Activated naive CD8-positive, alpha-beta T cell treated with anti-CD3 and anti-CD28 coated beads, Interleukin-2, amount 50 U/mL, for 16 hours (primary cell): ENCODE results near the gene ADH4.
"Not testable (repeated sequence)": the region's sequence is repeated elsewhere in the genome, so short reads cannot be mapped to it uniquely, and the experiment has no call there.

Experiments used
- DNase-seq: peaks from one replicate; pipeline ENCODE4 v3.0.0-alpha.2; 2020; ENCODE audit warnings: low read depth, low spot score

Gene ADH4

DNA sequence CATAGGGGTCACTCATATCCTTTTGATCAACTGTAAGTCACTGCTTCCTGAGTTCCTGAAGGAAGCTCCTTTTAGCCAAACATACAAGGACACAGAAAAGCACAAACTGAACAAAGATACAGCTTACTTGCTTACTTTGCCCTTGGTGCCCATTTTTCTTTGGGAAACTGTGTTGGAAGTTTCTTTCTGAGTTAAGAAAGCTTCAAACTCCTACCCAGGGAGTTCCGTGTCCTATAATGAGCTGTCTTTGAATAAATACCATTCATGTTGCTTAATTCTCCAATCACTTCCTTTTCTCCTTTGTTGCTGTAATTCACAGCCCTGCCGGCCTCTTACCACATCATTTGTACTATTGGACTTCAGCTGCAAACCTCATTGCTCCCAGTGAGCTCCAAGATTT is at the start of gene ADH4:
ADH4 (minus strand) TSS at position 228 of the 400 bp plus-strand sequence; CDS start at position 153, 75 bp downstream.
- DNase-seq, result no peak

DNA sequence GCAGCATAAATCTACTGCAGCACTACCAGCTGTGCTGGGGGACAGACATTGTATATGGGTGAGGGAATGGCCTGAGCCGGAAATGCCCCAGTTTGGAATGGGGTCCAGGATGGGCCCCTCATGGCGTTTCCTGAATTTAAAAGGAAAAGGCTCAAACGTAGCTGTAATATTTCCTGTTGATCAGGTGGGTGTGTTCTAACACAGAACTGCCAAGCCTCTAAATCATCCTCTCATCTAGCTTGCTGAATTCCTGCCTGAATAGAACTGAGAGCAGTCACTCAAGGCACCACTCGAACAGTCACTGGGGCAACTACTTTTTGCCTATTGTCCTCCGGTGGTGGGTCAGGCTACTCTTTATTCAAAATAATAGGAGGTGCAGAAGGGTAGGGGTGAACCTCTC is 46.2 kb upstream of the ADH4 start:
- no peak for DNase-seq

DNA sequence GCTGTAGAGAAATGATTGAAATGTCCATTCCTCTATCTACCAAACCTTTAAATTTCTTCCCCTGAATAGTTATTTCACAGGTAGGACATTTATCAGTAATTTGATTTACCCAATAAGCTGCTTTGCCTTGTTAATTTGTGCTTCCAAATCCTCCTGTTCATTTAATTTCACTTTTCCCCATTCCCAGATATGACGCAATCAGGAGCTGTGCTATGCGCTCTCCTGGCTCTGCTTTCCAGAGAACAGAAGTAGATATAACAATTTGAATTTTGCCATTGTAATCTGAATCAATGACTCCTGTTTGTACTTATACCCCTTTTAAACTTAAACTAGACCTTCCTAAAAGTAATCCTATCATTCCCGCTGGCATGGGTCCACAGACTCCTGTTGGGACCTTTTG is 45.8 kb upstream of the ADH4 start:
- DNase-seq, result not testable (repeated sequence)

DNA sequence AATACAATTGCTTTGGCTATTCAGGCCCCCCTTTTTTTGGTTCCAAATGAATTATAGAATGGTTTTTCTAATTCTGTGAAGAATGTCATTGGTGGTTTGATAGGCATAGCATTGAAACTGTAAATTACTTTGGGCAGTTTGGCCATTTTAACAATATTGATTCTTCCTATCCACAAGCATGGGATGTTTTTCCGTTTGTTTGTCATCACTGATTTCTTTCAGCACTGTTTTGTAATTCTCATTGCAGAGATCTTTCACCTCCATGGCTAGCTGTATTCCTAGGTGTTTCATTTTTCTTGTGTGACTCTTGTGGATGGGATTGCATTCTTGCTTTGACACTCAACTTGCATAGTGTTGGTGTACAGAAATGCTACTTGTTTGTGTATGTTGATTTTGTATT is 41.9 kb upstream of the ADH4 start:
- no peak for DNase-seq

DNA sequence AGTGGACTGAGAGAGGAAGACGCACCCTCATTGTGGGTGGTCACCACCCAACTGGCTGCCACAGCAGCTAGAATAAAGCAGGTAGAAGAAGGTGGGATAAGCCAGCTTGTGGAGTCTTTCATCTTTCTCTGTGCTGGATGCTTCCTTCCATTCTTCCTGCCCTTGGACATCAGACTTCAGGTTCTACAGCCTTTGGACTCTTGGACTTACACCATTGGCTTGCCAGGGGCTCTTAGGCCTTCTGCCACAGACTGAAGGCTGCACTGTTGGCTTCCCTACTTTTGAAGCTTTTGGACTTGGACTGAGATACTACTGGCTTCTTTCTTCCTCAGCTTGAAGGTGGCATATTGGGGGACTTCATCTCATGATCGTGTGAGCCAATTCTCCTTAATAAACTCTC is 41.5 kb upstream of the ADH4 start:
- DNase-seq, result no peak

DNA sequence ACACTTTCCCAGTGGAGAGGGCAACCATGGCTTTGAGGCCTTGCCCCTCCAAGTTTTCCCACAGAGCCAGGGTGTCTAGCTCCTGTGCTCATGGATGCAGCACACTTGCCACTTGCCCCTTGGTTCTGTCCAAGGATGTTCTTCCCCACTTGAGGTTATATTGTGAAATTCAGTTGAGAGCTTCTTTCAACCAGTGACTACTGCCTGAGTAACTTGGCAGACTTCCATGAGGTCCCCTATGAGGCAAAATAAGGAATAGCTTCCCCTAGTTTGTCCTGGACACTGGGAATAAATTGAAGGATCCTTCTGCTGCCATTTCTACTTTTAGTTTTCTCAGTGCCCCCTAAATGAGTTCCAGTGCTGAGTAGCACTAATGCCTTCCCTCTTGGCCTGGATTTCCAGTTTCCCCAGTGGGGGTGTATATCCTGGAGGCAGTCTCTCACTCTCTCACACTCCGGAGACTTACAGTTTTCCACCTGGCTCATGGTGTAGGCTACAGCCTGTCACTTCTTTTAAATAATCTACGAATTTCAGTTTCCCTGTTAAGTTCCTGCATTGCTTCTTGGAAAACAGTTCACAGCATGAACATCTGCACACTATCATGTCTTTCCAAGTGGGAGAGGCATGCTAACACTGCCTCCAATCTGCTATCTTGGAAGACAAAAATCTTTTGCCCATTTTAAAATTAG is 36.4 kb upstream of the ADH4 start:
- no peak for DNase-seq

DNA sequence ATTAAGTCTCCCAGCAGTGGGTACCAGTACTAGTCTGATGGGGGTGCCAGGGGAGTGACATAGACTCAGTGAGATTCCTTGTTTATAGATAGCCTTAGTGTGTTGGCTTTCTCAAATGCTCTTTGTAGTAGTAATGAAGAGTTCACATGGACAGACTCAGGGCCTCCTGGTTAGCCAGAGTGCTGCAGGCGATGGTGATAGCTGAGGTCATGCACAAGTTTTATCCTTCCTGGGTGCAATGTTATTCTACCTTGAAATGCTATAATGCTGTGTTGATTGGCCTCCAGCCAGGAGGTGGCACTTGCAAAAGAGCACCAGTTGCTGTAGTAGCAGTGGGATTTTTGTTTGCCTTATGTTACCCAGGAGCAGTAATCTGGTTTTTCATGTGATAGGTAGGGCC is 35.5 kb upstream of the ADH4 start:
- no peak for DNase-seq

DNA sequence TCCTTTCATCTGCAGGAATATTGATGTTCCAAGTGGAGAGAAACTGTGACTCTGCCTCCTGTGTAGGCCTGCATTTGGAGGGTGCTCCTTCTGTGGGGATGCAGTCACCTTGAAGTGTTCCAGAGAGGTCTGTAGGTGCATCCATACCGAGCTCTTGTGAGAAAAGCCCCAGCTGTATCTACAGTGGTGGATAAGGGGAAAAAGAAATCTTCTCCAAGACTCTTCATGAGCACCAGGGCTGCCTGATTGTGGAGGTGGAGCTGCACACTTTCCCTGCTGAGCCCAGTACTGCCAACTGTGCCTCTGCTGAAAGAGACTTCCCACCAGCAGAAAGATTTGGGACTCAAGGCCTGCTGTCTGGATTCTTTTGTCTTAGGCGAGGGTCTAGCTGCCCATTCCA is 35.1 kb upstream of the ADH4 start:
- no peak for DNase-seq

DNA sequence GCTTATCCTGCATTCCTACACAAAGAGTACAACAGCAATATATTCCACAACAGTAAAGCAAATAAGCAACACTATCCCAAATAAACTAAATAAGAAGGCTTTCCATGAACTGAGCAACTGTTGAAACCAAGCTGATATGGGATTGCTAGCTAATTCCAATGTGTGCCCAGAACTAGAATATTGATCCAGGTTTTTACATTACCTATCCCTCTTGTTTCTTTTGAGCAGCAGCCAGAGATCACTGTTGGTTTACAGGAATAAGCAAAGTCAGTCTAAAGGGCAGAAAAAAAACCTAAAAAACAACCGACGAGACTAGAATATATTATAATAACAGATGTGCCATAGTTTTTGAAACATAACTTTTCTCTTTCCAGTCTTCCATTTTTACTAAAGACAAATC is 22.4 kb upstream of the ADH4 start:
- DNase-seq, result no peak

DNA sequence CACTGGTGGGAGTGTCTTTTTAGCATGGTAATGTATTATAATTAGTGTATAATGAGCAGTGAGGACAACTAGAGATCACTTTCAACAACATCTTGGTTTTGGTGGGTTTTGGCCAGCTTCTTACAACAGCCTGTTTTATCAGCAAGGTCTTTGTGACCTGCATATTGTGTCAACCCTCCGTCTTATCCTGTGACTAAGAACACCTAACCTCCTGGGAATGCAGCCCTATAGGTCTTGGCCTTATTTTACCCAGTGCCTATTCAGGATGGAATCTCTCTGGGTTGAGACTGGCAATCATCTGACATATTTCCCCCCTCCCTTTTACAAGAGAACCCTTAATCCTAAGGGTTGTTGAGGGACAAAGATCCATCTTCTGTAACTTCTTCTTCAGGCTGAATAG is 21.9 kb upstream of the ADH4 start:
- DNase-seq, result no peak

DNA sequence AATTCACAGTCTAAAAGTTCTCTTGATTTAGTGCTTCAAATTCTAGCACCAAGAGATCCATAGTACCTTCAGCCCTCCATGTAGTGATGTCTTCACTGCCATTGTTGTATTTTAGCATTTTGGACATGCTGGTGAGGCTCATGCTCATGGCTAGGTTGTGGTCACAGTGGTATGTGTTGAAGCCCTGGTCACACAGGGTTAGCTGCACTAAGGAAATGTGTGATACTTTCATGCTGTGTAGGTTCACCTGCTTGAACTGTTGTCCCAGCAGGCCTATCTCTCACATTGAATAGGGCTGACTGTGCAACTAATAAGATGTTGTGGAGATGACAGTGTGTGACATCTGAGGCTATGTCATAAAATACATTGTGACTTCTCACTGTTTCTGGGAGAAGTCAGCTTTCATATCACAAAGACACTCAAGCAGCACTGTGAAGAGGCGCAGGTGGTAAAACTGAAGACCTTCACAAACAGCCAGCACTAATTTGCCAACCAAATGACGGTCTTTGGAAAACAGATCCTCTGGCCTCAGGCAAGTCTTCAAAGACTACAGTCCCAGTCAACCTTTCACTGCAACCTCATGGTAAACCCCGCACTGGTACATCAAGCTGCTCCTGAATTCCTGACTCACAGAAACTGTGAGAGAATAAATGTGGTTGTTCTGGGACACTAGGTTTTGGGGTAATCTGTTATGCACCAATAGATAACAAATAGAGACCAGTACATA is 17.4 kb upstream of the ADH4 start:
- no peak for DNase-seq

DNA sequence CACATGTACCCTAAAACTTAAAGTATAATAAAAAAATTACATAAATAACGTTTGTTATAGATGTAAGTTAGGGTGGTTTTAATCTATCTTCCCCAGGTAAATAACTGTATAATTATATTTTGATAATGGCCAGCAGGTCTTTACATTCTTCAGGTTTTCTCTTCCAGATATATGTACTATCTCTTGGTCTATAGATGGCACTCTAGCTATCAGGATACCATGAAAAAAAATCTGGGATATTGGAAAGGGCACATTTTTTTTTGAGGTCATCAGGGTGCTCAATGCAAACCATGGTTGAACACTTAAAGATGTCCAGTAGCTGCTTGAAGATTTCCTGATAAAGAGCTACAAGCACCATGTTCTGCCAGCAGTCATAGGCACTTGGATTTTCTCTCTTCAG is 15.6 kb upstream of the ADH4 start:
- DNase-seq, result no peak

DNA sequence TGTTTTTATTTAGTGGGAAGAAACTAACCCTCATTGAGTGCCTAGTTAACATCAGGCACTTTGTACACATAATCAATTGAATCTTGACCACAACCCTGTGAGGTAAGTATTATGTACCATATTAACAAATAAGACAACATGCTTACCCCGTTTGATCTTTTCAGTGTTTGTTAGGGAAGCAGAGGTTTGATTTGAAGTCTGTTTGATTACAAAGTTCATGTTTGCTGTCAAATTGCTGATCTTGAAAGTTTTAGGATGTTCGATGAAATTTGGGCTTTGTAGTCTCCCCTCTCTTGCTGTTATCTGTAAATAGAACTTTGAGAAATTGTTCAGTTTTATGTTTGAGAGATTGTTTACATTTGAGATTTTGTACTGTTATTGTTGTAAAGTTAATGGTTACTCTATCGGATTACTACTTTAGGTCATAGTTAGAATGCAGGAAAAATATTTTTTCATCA is 13.4 kb upstream of the ADH4 start:
- DNase-seq, result no peak

DNA sequence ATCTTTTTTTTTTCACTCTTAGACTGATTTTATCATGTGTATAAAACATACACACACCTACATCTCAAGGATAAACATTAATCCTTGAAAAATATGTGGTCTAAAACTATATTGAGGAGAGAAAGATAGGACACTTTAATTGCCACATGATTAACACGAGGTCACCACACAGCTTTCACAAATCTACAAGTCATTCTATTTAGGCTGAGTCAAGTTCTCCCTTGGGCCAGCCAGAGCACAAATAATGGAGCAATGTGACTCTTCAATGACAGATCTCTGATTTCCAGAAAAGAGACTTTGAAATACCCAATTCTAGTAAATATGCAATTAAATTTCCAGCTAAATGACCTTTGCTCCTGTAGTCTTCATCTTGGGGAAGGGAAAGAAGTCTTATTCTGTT is 12.9 kb upstream of the ADH4 start:
- DNase-seq, result no peak

DNA sequence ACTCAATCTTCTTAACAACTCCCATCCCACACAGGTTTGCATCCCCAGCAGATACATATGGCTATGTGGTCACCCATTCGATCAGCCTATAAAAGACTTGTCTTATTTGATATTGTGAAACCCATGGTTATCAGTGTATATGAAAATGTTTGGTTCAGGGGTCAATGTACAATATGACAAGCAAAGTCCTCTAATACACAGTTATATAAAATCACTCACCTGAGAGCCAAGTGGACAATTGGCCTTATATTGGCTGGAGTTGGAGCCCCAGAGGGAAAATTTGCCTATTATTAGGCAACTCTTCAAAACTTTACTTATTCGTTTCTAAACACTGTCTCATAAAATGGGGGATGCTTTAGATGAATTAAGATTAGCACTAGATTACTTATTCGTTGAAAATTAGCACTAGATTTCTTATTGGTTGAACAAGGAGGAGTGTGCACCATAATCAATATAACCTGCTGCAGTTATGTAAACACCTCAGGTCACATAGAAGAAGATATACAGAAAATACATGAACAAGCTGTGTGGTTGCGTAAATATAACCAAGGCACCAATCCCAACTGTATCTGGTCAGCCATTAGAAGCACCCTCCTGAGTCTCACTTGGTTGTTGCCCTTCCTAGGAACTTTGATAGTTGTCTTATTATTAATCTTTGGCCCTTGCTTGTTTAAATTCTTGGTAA is 10.7 kb upstream of the ADH4 start:
- no peak for DNase-seq

DNA sequence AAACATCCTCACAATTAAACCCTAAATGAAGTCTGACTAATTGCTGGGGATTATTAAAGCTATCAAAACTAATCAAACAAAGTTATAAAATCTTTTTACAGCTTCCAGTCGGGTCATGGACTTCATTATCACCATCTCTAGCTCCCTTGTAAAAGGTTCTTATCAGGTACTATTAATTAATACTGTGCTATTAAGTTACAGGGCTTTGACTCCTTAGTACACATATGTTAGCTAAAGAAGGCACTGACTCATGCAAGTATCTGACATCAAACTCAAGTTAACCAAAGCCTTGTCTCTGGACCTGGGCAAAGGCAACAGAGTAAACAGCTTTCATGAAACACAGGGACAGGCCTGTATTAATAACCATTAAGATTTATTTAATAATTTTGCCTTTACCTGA is 7.9 kb upstream of the ADH4 start:
- DNase-seq, result no peak

DNA sequence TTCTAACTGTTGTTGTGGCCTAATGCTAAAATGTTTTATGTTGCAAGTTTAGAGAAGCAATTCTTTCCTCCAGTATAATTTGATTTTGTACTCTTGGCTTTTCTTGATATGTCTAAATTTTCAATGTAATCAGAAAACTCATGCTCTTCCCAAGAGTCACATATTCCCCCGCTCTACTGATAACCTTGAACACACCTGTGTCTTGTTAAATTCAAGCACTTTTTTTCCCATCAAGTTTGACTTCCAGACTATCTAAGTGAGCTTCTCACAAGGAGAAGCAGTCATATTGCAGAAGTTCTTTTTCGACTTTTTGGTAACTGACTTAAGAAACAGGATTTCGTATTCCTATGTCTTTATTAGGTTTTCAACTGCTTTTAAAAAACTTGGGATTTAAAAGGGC is 7.4 kb upstream of the ADH4 start:
- no peak for DNase-seq

DNA sequence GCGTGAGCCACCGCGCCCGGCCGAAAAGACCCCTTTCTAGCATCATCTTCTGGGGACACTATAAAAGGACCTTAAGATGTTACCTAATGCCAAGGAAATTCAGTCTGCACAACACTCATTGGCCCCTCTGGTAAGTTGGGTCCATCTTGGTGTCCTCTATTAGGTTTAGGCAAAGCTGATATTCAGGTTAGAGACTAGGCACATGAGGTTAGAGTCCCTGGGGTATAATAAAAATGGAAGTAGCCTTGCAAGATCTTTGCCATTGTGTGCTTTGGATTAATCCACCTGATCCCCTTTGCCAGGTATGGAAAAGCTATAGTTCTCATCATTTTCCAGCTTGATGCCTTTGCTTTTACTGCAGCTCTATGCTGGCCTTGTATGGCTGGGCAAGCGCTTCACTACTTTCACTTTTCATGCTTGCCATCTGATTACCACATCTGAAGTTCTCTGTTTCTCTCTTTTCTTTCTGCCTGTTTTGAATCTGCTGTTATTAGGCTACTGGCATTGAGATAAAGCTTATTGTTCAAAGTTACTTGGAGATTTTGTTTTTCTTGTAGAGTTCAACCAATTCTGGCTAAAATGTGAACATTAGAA is 5.4 kb upstream of the ADH4 start:
- DNase-seq, result no peak

DNA sequence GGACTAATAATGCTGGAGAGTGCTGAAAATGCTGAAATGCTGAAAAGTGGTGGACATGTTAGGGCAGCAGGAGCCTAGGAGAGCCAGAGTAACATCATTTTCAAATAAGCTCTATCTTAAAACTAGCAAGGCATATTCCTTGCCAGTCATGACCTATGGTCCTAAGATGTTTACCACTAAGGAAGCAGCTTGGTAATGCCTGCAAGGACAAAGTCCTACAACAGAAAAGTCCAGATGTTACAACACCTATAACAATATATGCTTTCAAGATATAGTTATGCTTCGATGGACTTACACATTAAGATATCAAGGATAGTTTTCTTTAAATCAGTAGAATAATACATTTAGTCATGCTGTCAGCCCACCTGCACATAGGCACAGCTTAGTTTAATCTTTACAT is 4.5 kb upstream of the ADH4 start:
- DNase-seq, result no peak

DNA sequence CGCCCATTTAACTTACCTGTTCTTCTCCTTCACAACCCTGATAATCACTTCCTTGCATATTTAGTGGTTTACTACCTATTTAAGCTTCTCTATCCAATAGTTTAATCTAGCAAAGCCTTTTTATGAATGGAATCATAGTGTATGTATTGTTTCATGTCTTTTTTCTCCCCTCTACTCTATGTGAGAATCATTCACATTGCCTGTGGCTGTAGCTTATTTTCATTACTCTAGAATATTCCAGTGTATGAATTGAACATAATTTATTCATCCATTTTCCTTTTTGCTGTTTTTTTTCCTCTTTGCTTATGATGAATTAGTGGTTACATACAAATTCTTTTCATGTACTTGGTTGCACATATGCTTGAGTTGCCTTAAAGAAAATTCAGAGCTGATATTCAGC is 490 bp upstream of the ADH4 start:
- DNase-seq, result no peak

DNA sequence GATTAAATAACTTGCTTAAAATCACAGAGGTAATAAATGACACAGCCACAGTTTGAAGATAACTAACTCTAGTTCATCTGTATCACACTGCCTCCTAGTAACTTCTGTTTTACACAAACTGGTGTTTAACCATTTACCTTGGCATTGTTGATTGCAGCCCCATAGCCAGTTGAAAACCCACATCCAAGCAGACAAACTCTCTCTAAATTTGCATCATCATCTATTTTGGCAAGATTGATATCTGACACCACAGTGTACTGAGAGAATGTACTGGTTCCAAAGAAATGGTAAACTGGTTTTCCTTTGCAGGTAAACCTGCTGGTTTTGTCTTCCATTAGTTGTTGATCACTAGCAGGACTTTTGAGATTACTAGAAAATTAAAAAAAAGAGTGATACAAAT is 7.8 kb downstream of the ADH4 start:
- no peak for DNase-seq

DNA sequence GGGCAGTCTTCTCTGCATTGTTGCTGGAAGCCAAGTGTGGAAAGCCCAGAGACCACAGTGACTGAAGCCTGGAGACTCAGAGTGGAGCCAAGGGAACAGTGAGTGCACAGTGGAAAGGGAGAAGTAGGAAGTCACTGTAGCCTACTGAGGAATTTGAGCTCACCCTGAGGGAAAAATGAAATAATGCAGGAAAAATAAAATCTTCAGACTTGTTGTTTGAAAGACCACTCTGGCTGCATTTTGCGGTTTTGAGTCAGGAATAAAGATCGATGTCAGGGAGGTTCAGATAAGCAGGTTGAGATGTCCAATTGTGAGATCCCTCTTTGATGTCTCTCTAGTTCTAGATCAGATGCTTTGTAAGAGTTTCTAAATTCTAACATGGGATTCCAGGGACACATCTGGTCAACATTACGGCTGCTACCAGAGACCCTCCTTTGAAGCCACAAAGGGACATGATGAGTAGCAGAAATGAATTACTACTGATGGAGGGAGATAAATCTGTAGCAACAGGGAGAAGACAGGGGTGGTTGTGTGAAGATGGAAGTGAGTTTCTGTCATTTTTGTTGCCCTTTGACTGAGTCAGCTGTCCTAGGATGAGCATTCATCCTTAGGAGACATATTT is 8.4 kb downstream of the ADH4 start:
- DNase-seq, result no peak
